AG09309 (cell line): ENCODE data around the gene DEPDC5.

Source experiments
- DNase-seq: peaks from one replicate; pipeline ENCODE4 v3.0.0-alpha.2; 2010; ENCODE audit warnings: low read depth
- H3K4me3 ChIP-seq: 2 replicates; pipeline ENCODE4 v1.5.1; 2011; ENCODE audit warnings: mild to moderate bottlenecking, low read depth, low read length, moderate library complexity; ENCODE audit not compliant: control insufficient read depth
- TF ChIP-seq, protein P1 (sequence below): IDR thresholded peaks from 2 replicates; pipeline ENCODE4 v1.5.1; 2011; ENCODE audit warnings: mild to moderate bottlenecking, low read depth, low read length, inconsistent platforms; ENCODE audit not compliant: insufficient read depth, control insufficient read depth; ENCODE audit errors: missing control alignments

The DEPDC5 gene

DNA sequence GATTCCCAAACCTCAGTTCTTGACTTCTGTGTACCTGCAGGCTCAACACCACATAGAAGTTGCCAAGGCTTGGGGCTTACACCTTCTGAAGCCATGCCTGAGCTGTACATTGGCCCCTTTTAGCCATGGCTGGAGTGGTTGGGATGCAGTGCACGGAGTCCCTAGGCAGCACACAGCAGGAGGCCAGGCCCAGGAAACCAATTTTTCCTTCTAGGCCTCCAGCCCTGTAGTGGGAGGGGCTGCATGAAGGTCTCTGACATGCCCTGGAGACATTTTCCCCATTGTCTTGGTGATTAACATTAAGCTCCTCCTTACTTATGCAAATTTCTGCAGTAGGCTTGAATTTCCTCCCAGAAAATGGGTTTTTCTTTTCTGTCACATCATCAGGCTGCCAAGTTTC lies 94.6 kb downstream of the DEPDC5 start:
- TF ChIP-seq, protein P1, sequence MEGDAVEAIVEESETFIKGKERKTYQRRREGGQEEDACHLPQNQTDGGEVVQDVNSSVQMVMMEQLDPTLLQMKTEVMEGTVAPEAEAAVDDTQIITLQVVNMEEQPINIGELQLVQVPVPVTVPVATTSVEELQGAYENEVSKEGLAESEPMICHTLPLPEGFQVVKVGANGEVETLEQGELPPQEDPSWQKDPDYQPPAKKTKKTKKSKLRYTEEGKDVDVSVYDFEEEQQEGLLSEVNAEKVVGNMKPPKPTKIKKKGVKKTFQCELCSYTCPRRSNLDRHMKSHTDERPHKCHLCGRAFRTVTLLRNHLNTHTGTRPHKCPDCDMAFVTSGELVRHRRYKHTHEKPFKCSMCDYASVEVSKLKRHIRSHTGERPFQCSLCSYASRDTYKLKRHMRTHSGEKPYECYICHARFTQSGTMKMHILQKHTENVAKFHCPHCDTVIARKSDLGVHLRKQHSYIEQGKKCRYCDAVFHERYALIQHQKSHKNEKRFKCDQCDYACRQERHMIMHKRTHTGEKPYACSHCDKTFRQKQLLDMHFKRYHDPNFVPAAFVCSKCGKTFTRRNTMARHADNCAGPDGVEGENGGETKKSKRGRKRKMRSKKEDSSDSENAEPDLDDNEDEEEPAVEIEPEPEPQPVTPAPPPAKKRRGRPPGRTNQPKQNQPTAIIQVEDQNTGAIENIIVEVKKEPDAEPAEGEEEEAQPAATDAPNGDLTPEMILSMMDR, result no peak
- DNase-seq, result no peak
- H3K4me3 ChIP-seq, result no peak overlapping the region

DNA sequence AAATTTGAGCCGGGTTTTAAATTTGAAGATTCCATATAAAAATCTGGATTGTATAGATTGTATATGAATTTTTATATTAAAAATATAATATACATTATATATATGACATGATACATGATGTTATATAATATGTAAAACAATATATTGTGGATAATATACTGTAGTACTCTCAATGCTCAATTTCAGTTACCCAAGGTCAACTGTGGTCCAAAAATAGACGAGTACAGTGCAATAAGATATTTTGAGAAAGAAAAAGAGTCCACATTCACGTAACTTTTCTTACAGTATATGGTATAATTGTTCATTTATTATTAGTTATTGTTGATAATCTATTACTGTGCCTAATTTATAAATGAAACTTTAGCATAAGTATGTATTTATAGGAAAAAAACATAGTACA lies 96.3 kb downstream of the DEPDC5 start:
- TF ChIP-seq, protein P1, result no peak
- no peak for DNase-seq
- no peak overlapping the region for H3K4me3 ChIP-seq

DNA sequence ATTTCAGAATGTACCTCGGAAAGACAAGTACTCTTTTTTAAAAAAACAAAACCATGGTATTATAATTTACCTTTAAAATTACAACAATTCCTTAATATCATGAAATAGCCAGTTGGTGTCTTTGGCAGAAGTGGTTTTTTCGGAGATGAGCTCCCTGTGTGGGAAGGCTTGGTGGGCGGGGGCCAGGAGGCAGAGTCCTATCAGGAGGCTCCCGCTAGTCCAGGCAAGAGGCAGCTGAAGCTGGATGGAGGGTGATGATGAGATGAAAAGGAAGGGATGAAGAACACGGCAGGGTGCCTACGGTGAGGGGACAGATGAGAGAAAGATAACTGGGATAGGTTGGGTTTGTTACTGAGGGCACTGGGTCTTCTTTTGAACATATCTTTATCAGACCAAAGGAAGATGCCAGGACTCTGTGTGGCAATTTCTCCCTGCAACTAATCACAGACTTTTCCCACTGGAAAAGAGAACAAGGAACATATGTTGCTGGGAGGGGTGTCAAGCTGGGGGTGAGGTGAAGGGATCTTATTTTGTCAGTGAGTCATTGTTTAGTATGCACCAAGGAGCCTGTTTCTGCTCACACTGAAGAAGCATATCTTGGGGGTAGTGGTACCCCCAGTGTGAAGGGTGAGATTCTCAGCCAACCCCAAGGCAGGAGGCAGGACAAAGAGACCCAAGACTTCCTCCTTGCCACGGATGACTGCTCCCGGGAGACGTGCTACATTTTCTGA lies 99.0 kb downstream of the DEPDC5 start:
- no peak overlapping the region for H3K4me3 ChIP-seq
- TF ChIP-seq, protein P1, result no peak
- DNase-seq, result no peak

DNA sequence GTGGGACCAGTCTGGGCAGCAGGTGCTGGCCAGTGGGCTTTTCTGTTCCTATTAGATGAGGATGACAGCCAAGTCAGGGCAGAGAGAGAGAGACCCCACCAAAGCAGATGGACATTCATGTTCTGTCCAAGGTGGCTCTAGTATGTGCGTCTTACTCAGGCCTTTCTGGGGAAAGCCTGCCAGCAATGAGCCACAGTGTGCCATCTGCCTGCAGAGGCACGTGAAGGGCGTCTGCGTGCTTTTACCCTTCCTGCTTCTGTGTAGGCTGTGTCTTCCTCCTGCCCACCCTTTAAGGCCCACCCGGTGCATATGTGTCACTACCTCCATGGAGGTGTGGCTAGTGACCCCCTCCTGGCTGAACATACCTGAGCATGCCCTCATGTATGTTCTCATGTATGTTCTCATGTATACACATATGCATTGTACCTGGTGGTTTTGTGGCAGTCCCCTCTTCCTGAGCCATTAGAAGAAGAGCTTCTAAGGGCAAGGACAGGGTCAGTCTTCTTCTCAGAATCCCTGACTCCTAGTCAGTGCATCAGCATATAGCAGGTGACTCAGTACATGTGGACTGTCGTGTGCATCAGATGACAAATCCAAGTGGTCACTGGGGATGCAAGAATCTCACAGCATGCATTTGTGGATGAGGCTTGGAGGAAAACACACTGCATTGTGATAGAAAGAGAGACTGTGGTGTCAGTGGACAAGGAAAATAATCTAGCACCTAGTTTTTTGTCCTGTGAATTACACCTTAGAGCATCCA lies 100.1 kb downstream of the DEPDC5 start:
- TF ChIP-seq, protein P1, result no peak
- no peak for DNase-seq
- no peak overlapping the region for H3K4me3 ChIP-seq

DNA sequence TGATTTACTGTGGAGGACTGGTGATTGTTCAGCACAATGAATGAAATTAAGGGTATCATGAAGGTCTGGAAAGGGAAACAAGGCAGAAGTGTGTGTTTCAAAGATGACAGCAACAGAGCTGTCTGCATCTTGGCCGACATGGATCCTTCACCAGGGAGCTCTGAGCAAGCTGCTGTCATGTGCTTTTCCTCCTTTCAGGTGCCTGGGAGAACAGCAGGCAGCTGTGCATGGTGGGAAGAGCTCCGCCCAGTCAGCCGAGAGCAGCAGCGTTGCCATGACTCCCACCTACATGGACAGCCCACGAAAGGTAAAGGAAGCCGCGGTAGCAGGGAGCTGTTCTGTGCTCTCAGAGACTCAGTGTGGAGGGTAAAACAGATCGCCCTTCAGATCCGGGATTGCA lies 103.4 kb downstream of the DEPDC5 start:
- DNase-seq, result no peak
- TF ChIP-seq, protein P1, result no peak
- no peak overlapping the region for H3K4me3 ChIP-seq

DNA sequence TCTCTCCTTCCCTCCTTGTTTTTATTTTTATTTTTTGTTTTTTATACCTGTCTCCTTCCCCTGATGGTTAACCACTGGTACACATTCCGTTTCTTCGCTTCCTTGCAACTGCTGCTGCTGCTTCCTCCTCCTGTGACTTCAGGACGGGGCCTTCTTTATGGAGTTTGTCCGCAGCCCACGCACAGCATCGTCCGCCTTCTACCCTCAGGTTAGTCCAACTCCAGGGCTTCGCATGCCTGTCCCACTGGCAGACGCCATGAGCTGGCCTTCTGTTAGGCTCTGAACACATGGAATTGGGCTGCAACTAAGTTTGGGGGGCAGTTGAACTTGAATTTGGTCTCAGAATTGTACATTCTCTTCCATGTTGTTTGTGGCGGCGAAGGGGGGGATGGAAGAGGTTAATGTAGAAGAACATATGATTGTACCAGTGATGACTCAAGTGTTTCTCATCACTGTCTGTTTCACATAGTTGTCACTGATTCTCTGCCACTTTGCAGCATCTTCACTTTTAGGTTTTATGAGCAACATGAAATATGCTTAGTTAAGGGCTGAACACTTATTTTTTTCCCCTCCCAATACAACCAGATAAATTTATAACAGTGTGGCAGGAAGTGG lies 107.5 kb downstream of the DEPDC5 start:
- no peak for DNase-seq
- TF ChIP-seq, protein P1, result no peak
- no peak overlapping the region for H3K4me3 ChIP-seq
